NCI-H2107 treated with DMSO at 0.1 percent for 48 hours (cell line): ENCODE results near the gene ASB13.

Experiments
- DNase-seq: peaks from one replicate; lab custom pipeline; 2025; ENCODE audit not compliant: unreplicated experiment; lab: John Stamatoyannopoulos, UW

Gene ASB13

GRCh38 chr10:5591336-5591824 lies 75.0 kb downstream of the ASB13 start:
- no peak for DNase-seq

DNA sequence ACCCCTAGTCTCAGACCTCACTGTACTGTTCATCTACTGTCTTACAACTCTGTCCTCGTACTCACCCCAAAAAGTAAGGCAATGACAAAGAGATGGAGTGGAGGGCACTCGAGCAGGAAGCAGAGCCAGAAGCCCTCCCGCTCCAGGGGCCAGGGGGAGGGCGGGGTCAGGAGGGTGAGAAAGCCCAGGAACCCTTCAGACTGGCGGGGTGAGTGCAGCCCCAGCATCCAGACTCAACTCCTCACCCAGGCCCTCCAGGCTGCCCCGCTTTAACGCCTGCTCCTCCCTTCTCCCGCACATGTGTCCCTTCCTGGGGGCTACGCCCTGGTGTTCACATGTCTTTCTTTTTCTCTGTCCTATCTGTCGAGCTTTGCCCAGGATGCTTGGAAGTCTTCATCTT lies 75.6 kb downstream of the ASB13 start:
- DNase-seq = no peak

DNA sequence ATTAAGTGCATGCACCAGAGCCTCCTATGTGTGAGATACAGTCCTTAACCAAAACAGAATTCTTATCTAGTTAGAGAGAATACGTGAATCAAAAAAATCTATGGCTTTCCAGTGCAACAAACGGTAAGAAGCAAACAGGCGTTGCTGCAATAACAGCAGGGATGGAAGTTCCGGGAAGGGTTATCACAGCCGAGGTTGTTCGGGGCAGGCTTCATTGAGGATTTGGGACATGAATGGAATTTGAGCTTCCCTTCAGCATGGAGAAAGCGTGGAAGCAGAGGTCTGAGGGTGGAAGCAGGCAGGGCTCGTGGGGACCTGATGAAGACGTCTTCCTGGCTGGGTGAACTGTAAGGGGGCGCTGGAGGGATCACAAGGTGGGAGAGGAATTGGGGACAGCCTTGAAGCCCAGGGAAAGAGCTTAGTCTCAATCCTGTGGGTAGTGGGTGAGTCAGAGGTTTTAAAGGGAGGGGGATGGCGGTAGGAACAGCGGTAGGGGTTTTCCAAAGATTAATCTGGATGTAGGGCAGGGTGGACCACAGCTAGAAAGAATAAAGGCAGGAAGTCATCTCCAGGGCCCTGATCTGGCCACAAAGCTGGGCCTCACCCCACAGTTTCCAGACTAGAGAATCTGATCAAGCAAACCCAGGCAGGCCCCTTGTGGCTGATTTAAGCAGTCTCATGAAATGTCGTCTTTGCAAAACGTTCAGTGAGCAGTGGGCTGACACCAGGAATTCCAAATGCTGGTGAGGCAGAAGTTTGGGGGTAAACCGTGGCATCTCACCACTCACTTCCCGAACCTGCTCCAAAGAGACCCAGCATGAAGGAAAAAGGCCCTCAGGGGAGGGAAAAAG lies 76.5 kb downstream of the ASB13 start:
- DNase-seq = no peak

DNA sequence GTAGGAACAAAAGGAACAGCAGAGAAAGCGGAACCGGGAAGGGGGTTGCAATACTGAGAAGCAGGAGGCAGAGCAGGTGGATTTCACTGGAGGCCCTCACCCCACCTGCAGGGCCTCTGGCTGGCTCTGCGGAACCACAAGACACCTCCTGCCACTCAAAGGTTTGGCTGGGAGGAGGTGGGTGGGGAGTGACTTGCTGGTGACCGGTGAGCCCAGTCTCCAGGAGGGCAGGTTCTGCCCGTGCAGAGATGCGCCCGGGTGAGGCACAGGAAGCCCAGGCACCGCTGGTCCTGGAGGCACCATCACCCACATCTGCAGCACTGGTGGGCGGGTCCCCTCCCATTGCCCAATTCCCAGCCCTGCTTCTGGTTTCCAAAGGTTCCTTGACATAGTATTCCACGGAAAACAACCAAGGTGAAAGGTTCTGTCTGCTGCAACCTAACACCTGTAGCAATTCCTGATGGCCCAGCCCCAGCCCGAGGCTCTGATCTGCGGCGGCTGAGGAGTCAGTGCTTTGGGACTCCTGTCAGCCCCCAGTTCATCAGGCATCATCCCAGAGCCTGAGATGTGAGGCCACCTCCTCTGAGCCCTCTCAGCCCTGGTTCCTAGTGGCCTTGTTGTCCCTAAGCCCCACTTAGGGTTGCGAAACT lies 77.3 kb downstream of the ASB13 start:
- no peak for DNase-seq
